Lower leg skin (tissue), 4 donors: ENCODE measurements around the gene MYBPH. TPM values are rescaled to one million over a fixed set of nuclear protein-coding genes. Genes with fewer than 3 reads are reported as not detected.

ENCODE experiments used
- DNase-seq, 2 donors: peaks; one replicate each; pipeline ENCODE4 v3.0.0-alpha.2; 2019; ENCODE audit warnings: low spot score in 2 of 2
- H3K4me3 ChIP-seq: fragments of 200-600 bp; sonication (generic); 2 replicates; pipeline ENCODE4 v1.5.1; 2017; ENCODE audit warnings: mild to moderate bottlenecking, low read depth; ENCODE audit not compliant: poor library complexity, severe bottlenecking
- CTCF ChIP-seq, 3 donors: fragments of 450-650 bp; IDR thresholded peaks; one replicate each; pipeline ENCODE4 v1.5.1; 2016; ENCODE audit warnings: antibody characterized with exemption in 3 of 3, mild to moderate bottlenecking in 3 of 3, moderate library complexity in 2 of 3
- POLR2A ChIP-seq, 2 donors: fragments of 450-650 bp; IDR thresholded peaks; one replicate each; pipeline ENCODE4 v1.6.1; 2016 to 2017; ENCODE audit warnings: antibody characterized with exemption in 2 of 2, mild to moderate bottlenecking in 1 of 2, moderate library complexity in 1 of 2
- WGBS, 2 donors: methylation state at CpG; one replicate each; pipeline ENCODE4 v1.1.5; 2018; 5-methylcytosine and 5-hydroxymethylcytosine counted together
- intact Hi-C: fragments of 100-400 bp; cut with DNase I; formaldehyde crosslinking; loops from one replicate; pipeline ENCODE4 v1.15.0; 2023; ENCODE audit warnings: low total_unique reads
- total RNA-seq, 4 donors: library from RNA; depleted of rRNA; stranded (reverse); fragments of >200 nt; gene quantifications; one replicate each; pipeline ENCODE4 v1.1.0, GENCODE V29; 2016

Gene MYBPH
- total RNA-seq, 4 donors from 2014 or later = not detected

GRCh38 chr1:203142684-203143408, 32.8 kb downstream of the MYBPH start:
- H3K4me3 ChIP-seq = no peak overlapping the region
- 89 to 90% methylated on average over 5 of the region's 5 CpGs for WGBS, 2 donors
- intact Hi-C loops = no loop called here
- DNase-seq = no peak
- TF ChIP-seq POLR2A (IDR thresholded peaks at IDR 0.05) (no peak), CTCF (IDR thresholded peaks at IDR 0.05) (no peak)

- TF ChIP-seq POLR2A (IDR thresholded peaks at IDR 0.05) (no peak), CTCF (IDR thresholded peaks at IDR 0.05) (no peak)
- no peak for DNase-seq
- H3K4me3 ChIP-seq = no peak overlapping the region
- 88 to 89% methylated on average over 6 of the region's 6 CpGs for WGBS, 2 donors
- intact Hi-C loops = no loop called here
Measured at GRCh38 chr1:203142124-203142523, 33.5 kb downstream of the MYBPH start.

- intact Hi-C loops = no loop called here
- no peak for DNase-seq
- H3K4me3 ChIP-seq = no peak overlapping the region
- 68 to 80% methylated on average over 5 of the region's 5 CpGs for WGBS, 2 donors
- TF ChIP-seq POLR2A (IDR thresholded peaks at IDR 0.05) (no peak), CTCF (IDR thresholded peaks at IDR 0.05) (no peak)
Measured at GRCh38 chr1:203140743-203141520, 34.7 kb downstream of the MYBPH start.

GRCh38 chr1:203139976-203140475, 35.6 kb downstream of the MYBPH start:
- DNase-seq = no peak
- no peak overlapping the region for H3K4me3 ChIP-seq
- WGBS, 2 donors = 83 to 86% methylated on average over 8 of the region's 8 CpGs
- intact Hi-C loops = loop anchor here (5.0 kb wide), 1 partner anchor 947 kb away; no protein-coding TSS in a partner anchor
- TF ChIP-seq POLR2A (IDR thresholded peaks at IDR 0.05) (no peak), CTCF (IDR thresholded peaks at IDR 0.05) (no peak)

- no peak for TF ChIP-seq POLR2A (IDR thresholded peaks at IDR 0.05)
- no peak for TF ChIP-seq CTCF (IDR thresholded peaks at IDR 0.05)
- no peak overlapping the region for H3K4me3 ChIP-seq
- WGBS, 2 donors = 82 to 86% methylated on average over 3 of the region's 3 CpGs
- intact Hi-C loops = loop anchor here (5.0 kb wide), 1 partner anchor 949 kb away; no protein-coding TSS in a partner anchor
- DNase-seq = no peak
Measured at GRCh38 chr1:203138066-203138465, 37.6 kb downstream of the MYBPH start.
